Stimulated activated CD8-positive, alpha-beta memory T cell treated with anti-CD3 and anti-CD28 coated beads, Interleukin-7, amount 100 ng/mL, for 48 hours (primary cell): Measurements from ENCODE around the gene UBAP2L.
"Not testable (repeated sequence)": the region's sequence is repeated elsewhere in the genome, so short reads cannot be mapped to it uniquely, and the experiment has no call there.

Experiments
- DNase-seq, 2 donors: peaks; one replicate each; pipeline ENCODE4 v3.0.0-alpha.2; 2020; ENCODE audit warnings: low read depth in 1 of 2; ENCODE audit errors: extremely low read depth in 1 of 2

UBAP2L gene

GRCh38 chr1:154241703-154242351, 21.1 kb downstream of the UBAP2L start:
- no peak for DNase-seq

GRCh38 chr1:154253671-154254070, 32.9 kb downstream of the UBAP2L start:
- DNase-seq = no peak

- no peak for DNase-seq
Observed at GRCh38 chr1:154256686-154257085, 35.9 kb downstream of the UBAP2L start.

GRCh38 chr1:154258784-154259183, 38.0 kb downstream of the UBAP2L start:
- DNase-seq = no peak

- no peak for DNase-seq
Observed at GRCh38 chr1:154260127-154260526, 39.4 kb downstream of the UBAP2L start.

- no peak for DNase-seq
Observed at GRCh38 chr1:154263465-154264332, 42.9 kb downstream of the UBAP2L start.

GRCh38 chr1:154264454-154264853, 43.7 kb downstream of the UBAP2L start:
- no peak for DNase-seq

- no peak for DNase-seq
Observed at GRCh38 chr1:154265586-154265985, 44.8 kb downstream of the UBAP2L start.

- no peak for DNase-seq
Observed at GRCh38 chr1:154270833-154271232, 50.1 kb downstream of the UBAP2L start.

GRCh38 chr1:154272217-154272998, 51.7 kb downstream of the UBAP2L start, which contains the start of gene HAX1:
TSS of gene HAX1 (plus strand) at chr1:154272629. CDS start at chr1:154272724, 95 bp downstream.
- DNase-seq = peak; percentile 91 to 97

- no peak for DNase-seq
Observed at GRCh38 chr1:154272999-154273563, 52.3 kb downstream of the UBAP2L start.

GRCh38 chr1:154276797-154277196, 56.0 kb downstream of the UBAP2L start:
- DNase-seq = no peak

GRCh38 chr1:154287591-154287990, 66.8 kb downstream of the UBAP2L start:
- DNase-seq = not testable (repeated sequence)

GRCh38 chr1:154288661-154289060, 67.9 kb downstream of the UBAP2L start:
- no peak for DNase-seq

- DNase-seq = no peak
Observed at GRCh38 chr1:154290921-154291320, 70.2 kb downstream of the UBAP2L start.

GRCh38 chr1:154295408-154296235, 74.9 kb downstream of the UBAP2L start:
- DNase-seq = no peak

- no peak for DNase-seq
Observed at GRCh38 chr1:154301582-154301981, 80.8 kb downstream of the UBAP2L start.

GRCh38 chr1:154304664-154305337, 84.0 kb downstream of the UBAP2L start:
- DNase-seq = peak in 1 of 2 donors; percentile 73

GRCh38 chr1:154306151-154306550, 85.4 kb downstream of the UBAP2L start:
- no peak for DNase-seq
